Endothelial cell of umbilical vein (primary cell): Measurements from ENCODE around the gene BRF1. TPM values are rescaled to one million over a fixed set of nuclear protein-coding genes. Genes with fewer than 3 reads are reported as not detected.

Experiments
- BruUV-seq: library from RNA; stranded (reverse); fragments of 400-500 nt; replicated peaks from 2 replicates; lab custom pipeline; 2021; lab: Mats Ljungman, UMichigan
- CTCF ChIA-PET: fragments of 300-600, 350-600 bp; sonication (Branson Sonifier 250); formaldehyde crosslinking; loops from one replicate; lab custom pipeline; 2021; ENCODE audit warnings: antibody characterized with exemption, inconsistent platforms; lab: Charles Lee
- POLR2A ChIA-PET: fragments of 300-600, 350-600 bp; sonication (Branson Sonifier 250); formaldehyde crosslinking; loops from one replicate; lab custom pipeline; 2021; ENCODE audit warnings: antibody characterized with exemption, inconsistent platforms; lab: Charles Lee
- DNase-seq: peaks from one replicate; pipeline ENCODE4 v3.0.0-alpha.2; 2011; ENCODE audit warnings: low read depth, low spot score
- FAIRE-seq: peaks from 2 replicates; lab custom pipeline; 2011; peaks lifted over from hg19 to GRCh38; lab: Jason Lieb, UNC
- H2AFZ ChIP-seq: 2 replicates; pipeline ENCODE4 v1.6.0; 2012; ENCODE audit warnings: low read depth, low read length, control low read depth, inconsistent platforms
- H3K27ac ChIP-seq: 2 replicates; pipeline ENCODE4 v1.5.1; 2011; ENCODE audit warnings: low read depth, mild to moderate bottlenecking, control low read depth, low read length, moderate library complexity; ENCODE audit not compliant: insufficient read depth
- H3K27me3 ChIP-seq, 2 experiments: 2 replicates each; pipeline versions ENCODE4 v1.6.0 to v1.6.1; 2011; ENCODE audit warnings: low read length in 2 of 2, mixed read lengths in 1 of 2; ENCODE audit not compliant: control insufficient read depth in 2 of 2, insufficient read depth in 2 of 2
- H3K36me3 ChIP-seq, 2 experiments: 2 replicates in 1 of 2; 3 replicates in 1 of 2; pipeline ENCODE4 v1.5.1; 2011; ENCODE audit warnings: low read length in 2 of 2, mild to moderate bottlenecking in 1 of 2, moderate library complexity in 1 of 2; ENCODE audit not compliant: control insufficient read depth in 2 of 2, insufficient read depth in 2 of 2; ENCODE audit errors: extremely low read depth in 1 of 2
- H3K4me1 ChIP-seq: 3 replicates; pipeline ENCODE4 v1.5.1; 2011; ENCODE audit warnings: mild to moderate bottlenecking, low read length; ENCODE audit not compliant: control insufficient read depth, insufficient read depth; ENCODE audit errors: extremely low read depth
- H3K4me2 ChIP-seq: 2 replicates; pipeline ENCODE4 v1.6.1; 2011; ENCODE audit warnings: low read length, control low read depth, mixed read lengths; ENCODE audit not compliant: insufficient read depth
- H3K4me3 ChIP-seq, 3 experiments: fragments of 200-600 bp in 1 of 3; sonication (generic), shearing (Covaris generic) in 1 of 3; replicated peaks in 1 of 3; 2 replicates each; pipeline ENCODE4 v1.5.1; 2011 to 2016; ENCODE audit warnings: control low read depth in 3 of 3, low read length in 3 of 3, mild to moderate bottlenecking in 2 of 3, inconsistent platforms in 1 of 3, low read depth in 1 of 3, moderate library complexity in 1 of 3; ENCODE audit not compliant: insufficient read depth in 1 of 3
- H3K79me2 ChIP-seq: 2 replicates; pipeline ENCODE4 v1.6.0; 2012; ENCODE audit warnings: low read length, inconsistent platforms; ENCODE audit not compliant: control insufficient read depth, insufficient read depth
- H3K9ac ChIP-seq: replicated peaks from 2 replicates; pipeline ENCODE3; 2011; ENCODE audit warnings: low read length, control low read depth; ENCODE audit not compliant: insufficient read depth; ENCODE audit errors: extremely low read depth
- H3K9me1 ChIP-seq: replicated peaks from 3 replicates; pipeline ENCODE4 v1.6.0; 2011; ENCODE audit warnings: mild to moderate bottlenecking, low read length; ENCODE audit not compliant: control insufficient read depth, insufficient read depth; ENCODE audit errors: extremely low read depth
- H3K9me3 ChIP-seq: replicated peaks from 2 replicates; pipeline ENCODE4 v1.5.1; 2012; ENCODE audit warnings: low read length, inconsistent platforms; ENCODE audit not compliant: control insufficient read depth, insufficient read depth
- H4K20me1 ChIP-seq: replicated peaks from 2 replicates; pipeline ENCODE3; 2011; ENCODE audit warnings: mild to moderate bottlenecking, low read length; ENCODE audit not compliant: control insufficient read depth, insufficient read depth; ENCODE audit errors: extremely low read depth
- CTCF ChIP-seq, 2 donors: IDR thresholded peaks; 1 replicate in 1 of 2; 2 replicates in 1 of 2; pipeline ENCODE4 v1.5.1; 2011; ENCODE audit warnings: low read length in 2 of 2, mild to moderate bottlenecking in 2 of 2, moderate library complexity in 2 of 2, control low read depth in 1 of 2, inconsistent platforms in 1 of 2, low read depth in 1 of 2; ENCODE audit not compliant: insufficient read depth in 1 of 2; ENCODE audit errors: extremely low read depth in 1 of 2
- EZH2 ChIP-seq: IDR thresholded peaks from 2 replicates; pipeline ENCODE4 v1.6.1; 2012; ENCODE audit warnings: borderline replicate concordance, low read depth, mild to moderate bottlenecking, moderate library complexity, low read length, inconsistent platforms; ENCODE audit not compliant: severe bottlenecking
- FOS ChIP-seq: IDR thresholded peaks from 2 replicates; pipeline ENCODE4 v1.6.1; 2011; ENCODE audit warnings: mild to moderate bottlenecking, low read length, moderate library complexity, borderline replicate concordance; ENCODE audit not compliant: insufficient read depth
- GATA2 ChIP-seq: IDR thresholded peaks from 2 replicates; pipeline ENCODE4 v1.7.0; 2011; ENCODE audit warnings: low read depth, mild to moderate bottlenecking, moderate library complexity, mixed read lengths, low read length; ENCODE audit not compliant: insufficient read length, insufficient read depth
- JUN ChIP-seq: IDR thresholded peaks from 2 replicates; pipeline ENCODE4 v1.6.1; 2011; ENCODE audit warnings: borderline replicate concordance, low read depth; ENCODE audit not compliant: insufficient read length, insufficient read depth
- MAX ChIP-seq: IDR thresholded peaks from 2 replicates; pipeline ENCODE4 v1.6.1; 2011; ENCODE audit not compliant: insufficient read depth, insufficient read length
- MYC ChIP-seq: IDR thresholded peaks from one replicate; pipeline ENCODE4 v1.6.1; 2011; ENCODE audit warnings: mild to moderate bottlenecking, low read depth, low read length
- POLR2A ChIP-seq: IDR thresholded peaks from 2 replicates; pipeline ENCODE4 v1.6.1; 2012; ENCODE audit warnings: low read depth, mild to moderate bottlenecking, control low read depth, low read length
- POLR2AphosphoS5 ChIP-seq: IDR thresholded peaks from 2 replicates; pipeline ENCODE4 v1.6.1; 2012; ENCODE audit warnings: low read depth, mild to moderate bottlenecking, control low read depth, low read length, moderate library complexity; ENCODE audit not compliant: insufficient read depth
- dilution Hi-C: fragments of 300-500 bp; cut with MboI; formaldehyde crosslinking; loops from one replicate; pipeline ENCODE4 v1.15.0; 2019; ENCODE audit warnings: low sequenced_read_pairs; ENCODE audit not compliant: extremely low pct_ligation_motif_present
- intact Hi-C: fragments of 100-400 bp; cut with micrococcal nuclease; formaldehyde crosslinking; loops from one replicate; pipeline ENCODE4 v1.10.0; 2022
- polyA plus RNA-seq, 4 experiments: library from polyadenylated mRNA; depleted of rRNA in 3 of 4; stranded (reverse) in 3 of 4; unstranded in 1 of 4; fragments of >200 nt; gene quantifications; 2 replicates each; pipeline versions ENCODE4 v1.2.1 to v1.2.3, GENCODE V29; 2011 to 2012; ENCODE audit warnings: missing spikeins in 1 of 4
- total RNA-seq: library from RNA; stranded (reverse); gene quantifications from 2 replicates; pipeline ENCODE4 v1.2.3, GENCODE V29; 2021

The BRF1 gene
- total and polyA plus RNA-seq, 2 donors (not counting 3 experiments of a cell fraction or from before 2014, with no cell fraction given): 19.0 to 47.2 TPM

DNA sequence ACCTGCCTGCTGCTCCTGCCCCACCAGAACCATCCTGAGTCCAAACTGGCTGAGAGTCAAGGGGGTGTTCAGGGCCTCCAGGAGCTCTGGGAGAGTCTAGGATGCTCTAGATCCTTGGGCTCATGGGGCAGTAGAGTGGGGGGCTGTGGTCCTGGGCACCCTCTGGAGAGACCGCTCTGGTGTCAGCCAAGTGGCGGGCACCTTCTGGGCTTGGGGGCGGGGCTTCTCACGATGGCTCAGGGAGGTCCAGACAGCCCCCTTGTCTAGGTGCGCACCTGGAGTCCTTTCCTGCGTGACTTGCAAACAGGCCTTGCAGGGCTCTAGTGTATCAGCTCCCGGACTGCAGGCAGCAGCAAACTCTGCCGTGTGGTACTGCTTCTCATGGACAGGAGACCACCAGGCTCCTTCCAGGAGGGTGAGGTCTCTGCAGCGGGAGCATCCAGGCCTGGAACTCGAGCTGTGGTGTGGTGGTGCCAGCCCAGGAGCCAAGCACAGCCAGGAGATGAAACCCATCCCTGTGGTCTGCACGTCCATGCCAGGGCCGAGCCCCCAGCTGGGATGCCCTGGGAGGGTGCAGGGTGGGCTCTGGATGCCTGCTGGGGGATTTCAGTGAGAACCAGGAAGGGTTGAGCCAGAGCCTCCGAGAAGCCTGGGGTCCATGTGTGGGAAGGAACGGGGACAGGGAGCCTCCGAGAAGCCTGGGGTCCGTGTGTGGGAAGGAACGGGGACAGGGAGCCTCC lies 28.8 kb upstream of the BRF1 start:
- H3K79me2 ChIP-seq: peaks cover 15% of the 10 kb centered on the region
- no peak overlapping the region for H3K9ac ChIP-seq
- dilution Hi-C loops: no loop called here
- H4K20me1 ChIP-seq: no peaks in the 10 kb centered on the region
- BruUV-seq: no TSS peak
- H3K9me1 ChIP-seq: no peaks in the 10 kb centered on the region
- H3K4me3 ChIP-seq: no peak overlapping the region
- H3K27ac ChIP-seq: no peak overlapping the region
- ChIA-PET POLR2A (no interaction called here), CTCF (interaction anchor here (0.9 to 1.2 kb wide), 2 partner anchors 11 to 161 kb away, joined by 3 read pairs; partner anchors contain the start of gene JAG2)
- H3K9me3 ChIP-seq: no peaks in the 10 kb centered on the region
- intact Hi-C loops: no loop called here
- FAIRE-seq (no peak), DNase-seq (no peak)
- no peak overlapping the region for H3K4me2 ChIP-seq
- no peaks in the 10 kb centered on the region for H3K27me3 ChIP-seq
- H3K36me3 ChIP-seq: no peaks in the 10 kb centered on the region
- H2AFZ ChIP-seq: no peak overlapping the region
- no peak for TF ChIP-seq MAX
- TF ChIP-seq CTCF (IDR thresholded peaks at IDR 0.05; ENCODE audit: extremely low read depth in 1 of 2, insufficient read depth in 1 of 2, low read depth in 1 of 2, low read length in 2 of 2): no peak
- TF ChIP-seq POLR2A: no peak
- no peak for TF ChIP-seq POLR2AphosphoS5
- no peak for TF ChIP-seq MYC
- no peak for TF ChIP-seq EZH2
- TF ChIP-seq GATA2: no peak
- TF ChIP-seq JUN: no peak
- TF ChIP-seq FOS: no peak
- peaks cover 11% of the 10 kb centered on the region for H3K4me1 ChIP-seq
